HepG2 (cell line): ENCODE results near the gene BLOC1S4. TPM values are rescaled to one million over a fixed set of nuclear protein-coding genes. Genes with fewer than 3 reads are reported as not detected.

Source experiments
- CSRNP1 ChIP-seq: sonication (generic); formaldehyde crosslinking; IDR thresholded peaks from 2 replicates; pipeline ENCODE4 v1.8.1; 2023; ENCODE audit warnings: mild to moderate bottlenecking, missing genetic modification reagents
- DR1 ChIP-seq: sonication (generic); formaldehyde crosslinking; IDR thresholded peaks from 2 replicates; pipeline ENCODE4 v1.8.0; 2021; ENCODE audit warnings: mild to moderate bottlenecking, missing genetic modification reagents, inconsistent platforms
- HBP1 ChIP-seq: IDR thresholded peaks from 2 replicates; pipeline ENCODE4 v1.6.1; 2016; ENCODE audit warnings: low read depth, control low read depth
- HNF1B ChIP-seq: sonication (generic); formaldehyde crosslinking; IDR thresholded peaks from 2 replicates; pipeline ENCODE4 v1.5.1; 2020; ENCODE audit warnings: mild to moderate bottlenecking, moderate library complexity, missing genetic modification reagents
- HNF4G ChIP-seq, 2 experiments: sonication (generic) in 1 of 2; formaldehyde crosslinking in 1 of 2; IDR thresholded peaks; 2 replicates each; pipeline versions ENCODE4 v1.4.0 to v1.6.1; 2011 to 2020; ENCODE audit warnings: borderline replicate concordance in 2 of 2, low read depth in 2 of 2, mild to moderate bottlenecking in 2 of 2, low read length in 1 of 2, missing genetic modification reagents in 1 of 2, moderate library complexity in 1 of 2
- RAD51 ChIP-seq: fragments of 450-650 bp; IDR thresholded peaks from 2 replicates; pipeline ENCODE4 v1.6.1; 2016; ENCODE audit warnings: borderline replicate concordance
- RARG ChIP-seq: sonication (generic); formaldehyde crosslinking; IDR thresholded peaks from 2 replicates; pipeline ENCODE4 v1.4.0; 2020; ENCODE audit warnings: low read depth, mild to moderate bottlenecking, missing genetic modification reagents
- SNRNP70 ChIP-seq: fragments of 200-400 bp; formaldehyde crosslinking; IDR thresholded peaks from 2 replicates; pipeline ENCODE4 v1.6.1; 2017; ENCODE audit warnings: mild to moderate bottlenecking, low read depth, low read length, moderate library complexity
- TEF ChIP-seq: sonication (generic); formaldehyde crosslinking; IDR thresholded peaks from 2 replicates; pipeline ENCODE4 v1.5.0; 2020; ENCODE audit warnings: missing genetic modification reagents
- ZFAT ChIP-seq: sonication (generic); formaldehyde crosslinking; conservative IDR thresholded peaks from 2 replicates; pipeline ENCODE4 v1.8.1; 2023; ENCODE audit warnings: missing genetic modification reagents, inconsistent platforms
- ZNF687 ChIP-seq: sonication (generic); formaldehyde crosslinking; IDR thresholded peaks from 2 replicates; pipeline ENCODE4 v1.5.1; 2020; ENCODE audit warnings: mild to moderate bottlenecking, missing genetic modification reagents, moderate library complexity
- ZNF720 ChIP-seq: sonication (generic); formaldehyde crosslinking; IDR thresholded peaks from 2 replicates; pipeline ENCODE4 v1.4.0; 2020; ENCODE audit warnings: missing genetic modification reagents
- ZNF784 ChIP-seq: sonication (generic); formaldehyde crosslinking; IDR thresholded peaks from 2 replicates; pipeline ENCODE4 v1.5.1; 2020; ENCODE audit warnings: missing genetic modification reagents, mild to moderate bottlenecking, borderline replicate concordance
- polyA plus RNA-seq, 8 experiments: library from polyadenylated mRNA; depleted of rRNA in 3 of 8; stranded (reverse) in 7 of 8; unstranded in 1 of 8; fragments of >200 nt; fragmentation: Illumina TruSeq in 4 of 8; extraction: Trizol in 4 of 8; gene quantifications; 2 replicates each; pipeline versions ENCODE4 v1.2.1 to v1.2.3, GENCODE V29; 2011 to 2016; ENCODE audit warnings: low read depth in 4 of 8, missing spikeins in 1 of 8, mixed read lengths in 1 of 8; ENCODE audit not compliant: insufficient read depth in 1 of 8
- total RNA-seq, 5 experiments: library from RNA; depleted of rRNA; stranded (reverse); fragments of >200 nt; fragmentation: Illumina TruSeq; extraction: Trizol; gene quantifications; 2 replicates each; pipeline ENCODE4 v1.2.3, GENCODE V29; 2016; ENCODE audit warnings: low read depth in 1 of 5

The BLOC1S4 gene
- total and polyA plus RNA-seq, 2 of the 13 experiments (the other 11 are each of a cell fraction or from before 2014, with no cell fraction given) = 15.5 to 20.9 TPM

GRCh38 chr4:6709230-6710114 lies 6.5 kb upstream of the BLOC1S4 start, which contains the start of gene MRFAP1L1 (continued):
- peak; percentile 19; the same call in 1 of the 2 replicates for TF ChIP-seq CSRNP1
- no peak for TF ChIP-seq ZNF720 (CRISPR knock-in tag)
- TF ChIP-seq HNF4G (IDR thresholded peaks at IDR 0.05; ENCODE audit: borderline replicate concordance, low read depth, low read length) = no peak
- no peak for TF ChIP-seq HNF4G (CRISPR knock-in tag; IDR thresholded peaks at IDR 0.05; ENCODE audit: borderline replicate concordance, low read depth)
- TF ChIP-seq HBP1 = no peak; the same call in 1 of the 2 replicates
- no peak for TF ChIP-seq SNRNP70
- TF ChIP-seq ZNF687 (CRISPR knock-in tag) = peak; percentile 95
- no peak; the same call in 1 of the 2 replicates for TF ChIP-seq ZNF784
- no peak; the same call in 1 of the 2 replicates for TF ChIP-seq HNF1B (CRISPR knock-in tag)
- no peak for TF ChIP-seq RAD51
- TF ChIP-seq ZFAT = no peak
- TF ChIP-seq DR1 = no peak
- TF ChIP-seq RARG (CRISPR knock-in tag) = no peak
- TF ChIP-seq TEF (CRISPR knock-in tag) = no peak
